NB4 (cell line): Measurements from ENCODE around the gene KANSL3.

Experiments
- CTCF ChIP-seq: IDR thresholded peaks from one replicate; pipeline ENCODE4 v1.5.1; 2012; ENCODE audit warnings: low read depth, low read length
- POLR2A ChIP-seq: IDR thresholded peaks from 2 replicates; pipeline ENCODE4 v1.6.1; 2011; ENCODE audit warnings: mild to moderate bottlenecking; ENCODE audit not compliant: insufficient read length; ENCODE audit errors: extremely low read depth

GRCh38 chr2:96602330-96602823 is 35.7 kb downstream of the KANSL3 start:
- TF ChIP-seq CTCF = no peak
- no peak for TF ChIP-seq POLR2A
